GM12865 (cell line): Measurements from ENCODE around the gene TSPAN10.

Source experiments
- DNase-seq: peaks from one replicate; pipeline ENCODE4 v3.0.0; 2010; ENCODE audit warnings: low read depth
- H3K4me3 ChIP-seq: 2 replicates; pipeline ENCODE4 v1.5.1; 2011; ENCODE audit warnings: mild to moderate bottlenecking, low read depth, low read length, control low read depth
- CTCF ChIP-seq: IDR thresholded peaks from 2 replicates; pipeline ENCODE4 v1.5.1; 2011; ENCODE audit warnings: low read length, control low read depth, low read depth, inconsistent platforms; ENCODE audit not compliant: insufficient read depth; ENCODE audit errors: missing control alignments

Gene TSPAN10

DNA sequence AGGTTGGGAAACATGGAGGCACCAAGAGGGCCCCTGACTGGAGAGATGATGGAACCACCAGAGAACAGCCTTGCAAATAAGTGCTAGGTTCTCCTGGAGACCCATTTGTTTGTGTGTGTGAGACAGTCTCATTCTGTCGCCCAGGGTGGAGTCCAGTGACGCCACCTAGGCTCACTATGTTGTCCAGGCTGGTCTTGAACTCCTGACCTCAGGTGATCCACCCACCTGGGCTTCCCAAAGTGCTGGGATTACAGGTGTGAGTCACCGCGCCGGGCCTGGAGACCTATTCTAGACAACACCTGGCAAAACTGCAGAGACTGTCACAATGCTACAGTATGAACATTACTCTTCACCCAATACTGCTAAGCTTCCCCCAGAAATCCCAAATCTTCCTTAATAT is 1.6 kb upstream of the TSPAN10 start:
- TF ChIP-seq CTCF, result no peak
- no peak for DNase-seq
- H3K4me3 ChIP-seq, result peak overlapping the region; percentile 66

GRCh38 chr17:81635973-81636504 is 957 bp upstream of the TSPAN10 start:
- DNase-seq, result peak; percentile 25
- TF ChIP-seq CTCF, result no peak
- peak overlapping the region; percentile 66 for H3K4me3 ChIP-seq

DNA sequence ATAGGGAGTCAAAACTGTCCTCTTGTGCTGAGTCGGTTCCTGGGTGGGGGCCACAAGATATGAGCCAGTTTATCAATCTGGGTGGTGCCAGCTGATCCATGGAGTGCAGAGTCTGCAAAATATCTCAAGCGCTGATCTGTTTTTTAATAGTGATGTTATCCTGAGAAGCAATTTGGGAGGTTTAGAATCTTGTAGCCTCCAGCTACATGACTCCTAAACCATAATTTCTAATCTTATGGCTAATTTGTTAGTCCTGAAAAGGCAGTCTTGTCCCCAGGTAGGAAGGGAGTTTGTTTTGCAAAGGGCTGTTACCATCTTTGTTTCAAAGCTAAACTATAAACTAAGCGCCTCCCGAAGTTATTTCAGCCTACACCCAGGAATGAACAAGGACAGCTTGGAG is 1.7 kb downstream of the TSPAN10 start:
- no peak for DNase-seq
- no peak overlapping the region for H3K4me3 ChIP-seq
- no peak for TF ChIP-seq CTCF

- H3K4me3 ChIP-seq, result no peak overlapping the region
- no peak for TF ChIP-seq CTCF
- no peak for DNase-seq
Measured at GRCh38 chr17:81640011-81640410, 3.0 kb downstream of the TSPAN10 start.

DNA sequence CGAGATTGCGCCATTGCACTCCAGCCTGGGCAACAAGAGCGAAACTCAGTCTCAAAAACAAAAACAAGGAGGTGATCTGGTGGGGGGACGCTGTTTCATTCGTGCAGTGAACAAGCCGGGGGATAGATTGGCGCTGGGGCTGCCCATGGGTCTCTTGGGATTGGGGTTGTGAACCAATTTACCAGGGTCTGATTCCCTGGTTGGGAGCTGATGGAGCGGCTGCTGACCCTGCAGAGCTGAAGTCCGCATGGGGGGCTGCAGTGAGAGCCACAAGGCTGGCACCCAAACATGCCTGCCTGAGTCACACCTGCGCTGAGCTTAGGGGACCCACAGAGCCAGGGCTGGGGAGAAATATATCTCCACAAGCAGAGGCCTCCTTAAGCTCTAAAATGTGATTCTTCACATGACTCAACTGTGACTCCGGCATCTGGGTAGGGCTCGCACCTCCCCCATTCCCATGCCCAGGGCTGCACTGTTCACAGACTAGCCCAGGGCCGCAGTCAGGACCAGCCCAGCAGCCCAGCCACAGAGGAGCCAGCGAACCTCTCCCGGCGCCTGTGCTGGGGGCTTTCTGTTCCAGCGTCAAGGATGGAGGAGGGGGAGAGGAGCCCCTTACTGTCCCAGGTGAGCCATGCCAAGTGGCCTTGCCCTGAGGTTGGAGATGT is 5.0 kb downstream of the TSPAN10 start:
- no peak for DNase-seq
- TF ChIP-seq CTCF, result no peak
- H3K4me3 ChIP-seq, result no peak overlapping the region

DNA sequence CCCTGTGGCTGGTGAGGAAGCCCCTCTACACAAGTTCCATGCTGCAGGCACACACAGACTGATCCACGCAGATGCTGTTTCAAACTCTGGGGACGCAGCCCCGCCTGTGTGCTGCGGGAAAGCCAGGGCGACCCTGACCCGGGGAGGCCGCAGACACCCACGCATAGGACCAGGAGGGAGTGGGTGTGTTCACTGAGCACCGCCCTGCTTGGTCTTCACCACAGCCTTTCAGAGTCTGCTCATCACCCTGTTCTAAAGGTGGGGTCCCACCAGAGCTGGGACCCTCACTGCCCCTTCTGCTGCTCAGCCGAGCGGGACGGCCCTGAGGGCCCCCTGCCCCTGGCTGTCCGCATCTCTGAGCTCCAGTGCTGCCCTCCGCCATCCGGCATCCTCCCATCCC is 7.5 kb downstream of the TSPAN10 start:
- H3K4me3 ChIP-seq, result no peak overlapping the region
- DNase-seq, result no peak
- TF ChIP-seq CTCF, result no peak
